ENCODE results near the gene MGAT4A. TPM values are rescaled to one million over a fixed set of nuclear protein-coding genes. Genes with fewer than 3 reads are reported as not detected.

Gene MGAT4A
- total RNA-seq, 1 donor = under 0.01 TPM

DNA sequence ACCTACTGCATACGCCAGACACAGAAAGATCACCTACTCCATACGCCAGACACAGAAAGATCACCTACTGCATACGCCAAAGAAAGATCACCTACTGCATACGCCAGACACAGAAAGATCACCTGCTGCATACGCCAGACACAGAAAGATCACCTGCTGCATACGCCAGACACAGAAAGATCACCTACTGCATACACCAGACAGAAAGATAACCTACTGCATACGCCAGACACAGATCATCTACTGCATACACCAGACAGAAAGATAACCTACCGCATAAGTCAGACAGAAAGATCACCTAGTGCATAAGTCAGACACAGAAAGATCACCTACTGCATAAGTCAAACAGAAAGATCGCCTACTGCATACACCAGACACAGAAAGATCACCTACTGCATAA is 148.4 kb downstream of the MGAT4A start:
- no peak overlapping the region for H3K4me3 ChIP-seq (ENCODE audit: low read depth, low read length)
- TF ChIP-seq, protein P1, sequence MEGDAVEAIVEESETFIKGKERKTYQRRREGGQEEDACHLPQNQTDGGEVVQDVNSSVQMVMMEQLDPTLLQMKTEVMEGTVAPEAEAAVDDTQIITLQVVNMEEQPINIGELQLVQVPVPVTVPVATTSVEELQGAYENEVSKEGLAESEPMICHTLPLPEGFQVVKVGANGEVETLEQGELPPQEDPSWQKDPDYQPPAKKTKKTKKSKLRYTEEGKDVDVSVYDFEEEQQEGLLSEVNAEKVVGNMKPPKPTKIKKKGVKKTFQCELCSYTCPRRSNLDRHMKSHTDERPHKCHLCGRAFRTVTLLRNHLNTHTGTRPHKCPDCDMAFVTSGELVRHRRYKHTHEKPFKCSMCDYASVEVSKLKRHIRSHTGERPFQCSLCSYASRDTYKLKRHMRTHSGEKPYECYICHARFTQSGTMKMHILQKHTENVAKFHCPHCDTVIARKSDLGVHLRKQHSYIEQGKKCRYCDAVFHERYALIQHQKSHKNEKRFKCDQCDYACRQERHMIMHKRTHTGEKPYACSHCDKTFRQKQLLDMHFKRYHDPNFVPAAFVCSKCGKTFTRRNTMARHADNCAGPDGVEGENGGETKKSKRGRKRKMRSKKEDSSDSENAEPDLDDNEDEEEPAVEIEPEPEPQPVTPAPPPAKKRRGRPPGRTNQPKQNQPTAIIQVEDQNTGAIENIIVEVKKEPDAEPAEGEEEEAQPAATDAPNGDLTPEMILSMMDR (IDR thresholded peaks at IDR 0.05; ENCODE audit: insufficient read depth, low read depth, low read length) = no peak
- DNase-seq (ENCODE audit: low read depth) = no peak

DNA sequence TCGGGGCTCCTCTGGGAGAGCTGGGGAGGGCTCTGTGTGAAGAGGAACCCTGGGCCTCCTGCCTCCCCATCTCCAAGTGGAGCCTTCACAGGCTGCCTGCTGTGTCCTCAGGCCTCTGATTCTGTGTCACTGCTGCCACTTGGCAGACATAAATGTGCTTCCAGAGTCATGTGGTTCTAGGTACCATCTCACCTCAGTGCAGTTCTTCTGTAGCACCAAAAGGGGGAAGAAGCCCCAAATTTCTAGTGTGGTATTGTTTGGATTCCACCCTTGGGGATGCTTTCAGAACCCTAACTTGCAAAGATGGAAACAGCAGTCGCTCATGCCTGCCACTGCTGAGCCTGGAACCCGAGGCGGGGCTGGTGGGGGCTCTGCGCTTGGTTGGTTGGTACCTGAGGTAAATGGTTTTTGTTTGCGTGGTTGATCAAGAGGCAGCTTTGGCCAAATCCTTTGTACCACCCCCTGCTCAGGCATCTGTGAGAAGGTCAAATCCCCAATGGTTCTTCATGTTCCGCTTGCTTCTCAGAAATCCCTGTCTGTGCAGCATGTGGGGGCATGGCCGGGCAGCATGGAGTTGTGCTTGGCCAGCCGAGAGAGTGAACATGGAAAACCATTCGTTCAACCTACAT is 150.2 kb downstream of the MGAT4A start:
- no peak overlapping the region for H3K4me3 ChIP-seq (ENCODE audit: low read depth, low read length)
- DNase-seq (ENCODE audit: low read depth) = no peak
- TF ChIP-seq, protein P1 (IDR thresholded peaks at IDR 0.05; ENCODE audit: insufficient read depth, low read depth, low read length) = no peak

DNA sequence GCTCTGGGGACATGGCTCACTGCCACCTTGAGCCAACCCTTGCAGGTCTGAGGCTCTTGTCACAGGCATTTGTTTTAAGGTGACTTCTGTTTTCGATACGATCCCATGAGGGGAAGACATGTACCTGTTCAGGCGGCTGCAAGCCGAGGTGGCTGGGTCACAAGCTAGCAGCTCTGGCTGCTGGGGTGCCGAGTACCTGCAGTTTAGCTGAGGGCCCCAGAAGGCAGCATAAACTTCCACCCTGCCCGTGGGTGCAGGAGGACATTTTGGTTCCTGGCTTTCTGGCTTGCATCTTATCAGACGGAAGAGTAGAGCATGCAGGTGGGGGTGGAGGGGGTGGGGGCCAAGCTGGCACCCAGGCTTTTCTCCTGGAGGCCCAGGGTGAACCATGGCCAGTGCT is 151.0 kb downstream of the MGAT4A start:
- TF ChIP-seq, protein P1 (IDR thresholded peaks at IDR 0.05; ENCODE audit: insufficient read depth, low read depth, low read length) = no peak
- H3K4me3 ChIP-seq (ENCODE audit: low read depth, low read length) = no peak overlapping the region
- no peak for DNase-seq (ENCODE audit: low read depth)

DNA sequence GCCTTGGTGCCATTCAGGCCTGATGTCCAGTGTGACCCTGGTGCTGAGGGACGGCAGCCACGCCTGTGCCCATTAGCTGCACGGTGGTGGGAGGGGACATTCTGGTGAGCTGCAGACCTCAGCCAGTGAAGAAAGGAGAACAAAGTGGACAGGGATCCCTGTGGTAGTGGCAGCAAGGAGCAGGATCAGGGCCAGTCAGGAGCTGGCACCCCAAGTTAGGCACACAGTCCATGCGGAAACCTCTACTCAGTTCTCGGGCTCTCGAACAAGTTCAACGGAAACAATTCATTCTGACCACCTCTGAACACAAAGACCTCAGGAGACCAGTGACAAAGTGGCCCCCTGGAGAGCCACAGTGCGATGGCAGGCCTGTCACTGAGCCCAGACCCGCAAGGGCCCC is 152.7 kb downstream of the MGAT4A start:
- no peak overlapping the region for H3K4me3 ChIP-seq (ENCODE audit: low read depth, low read length)
- TF ChIP-seq, protein P1 (IDR thresholded peaks at IDR 0.05; ENCODE audit: insufficient read depth, low read depth, low read length) = no peak
- no peak for DNase-seq (ENCODE audit: low read depth)

DNA sequence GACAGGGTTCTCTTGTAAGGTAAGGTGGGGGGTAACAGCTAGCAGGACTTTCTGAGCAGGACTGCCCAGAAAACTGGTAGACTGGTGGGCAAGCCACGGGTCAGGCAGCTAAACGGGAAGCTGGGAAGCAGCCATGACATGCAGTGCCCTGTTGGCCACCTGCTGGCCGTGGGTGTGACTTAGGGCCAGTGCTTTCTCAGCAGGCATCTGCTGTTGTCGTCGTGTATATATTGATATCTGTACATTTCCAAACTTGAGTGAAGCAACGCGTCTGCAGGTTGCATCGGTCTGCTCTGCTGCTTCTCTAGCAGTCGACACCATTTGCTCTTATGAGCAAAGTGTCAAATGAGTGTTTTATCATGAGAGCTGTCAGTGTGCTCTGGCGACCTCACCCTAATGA is 153.6 kb downstream of the MGAT4A start:
- TF ChIP-seq, protein P1 (IDR thresholded peaks at IDR 0.05; ENCODE audit: insufficient read depth, low read depth, low read length) = peak; percentile 7
- DNase-seq (ENCODE audit: low read depth) = no peak

DNA sequence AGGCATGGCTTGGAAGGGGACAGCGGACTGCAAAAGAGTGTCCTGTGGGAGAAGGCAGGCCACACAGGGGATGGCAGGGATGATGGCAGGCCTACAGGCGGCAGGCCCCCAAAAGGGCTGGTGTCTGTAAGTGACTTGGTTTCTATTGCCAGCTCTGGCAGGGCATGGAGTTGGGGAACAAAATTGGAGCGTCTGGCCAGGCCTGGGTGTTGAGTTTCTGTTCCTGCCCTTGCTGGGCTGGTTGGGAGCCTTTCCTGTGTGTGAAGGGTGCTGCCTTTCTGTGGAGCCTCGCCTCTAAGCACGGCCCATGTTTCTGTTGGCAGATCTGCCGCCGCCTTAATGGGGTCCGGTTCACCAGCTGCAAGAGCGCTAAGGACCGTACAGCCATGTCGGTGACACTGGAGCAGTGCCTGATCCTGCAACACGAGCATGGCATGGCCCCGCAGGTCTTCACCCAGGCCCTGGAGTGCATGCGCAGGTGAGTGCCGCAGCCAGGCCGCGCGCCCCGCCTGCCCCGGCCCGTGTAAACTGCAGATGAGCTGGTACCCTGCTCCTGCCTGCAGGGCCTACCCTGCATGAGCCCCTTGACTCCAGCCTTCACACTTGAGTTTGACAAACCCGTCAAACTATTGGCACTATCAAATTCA is 154.1 kb downstream of the MGAT4A start:
- TF ChIP-seq, protein P1 (IDR thresholded peaks at IDR 0.05; ENCODE audit: insufficient read depth, low read depth, low read length) = no peak
- DNase-seq (ENCODE audit: low read depth) = no peak
- H3K4me3 ChIP-seq (ENCODE audit: low read depth, low read length) = no peak overlapping the region

More for the DNA sequence above, 153.6 kb downstream of the MGAT4A start:
- no peak overlapping the region for H3K4me3 ChIP-seq (ENCODE audit: low read depth, low read length)
